Activated CD8-positive, alpha-beta memory T cell treated with anti-CD3 and anti-CD28 coated beads, Interleukin-2, amount 50 U/mL, for 48 hours (primary cell): ENCODE results near the gene SVIP.

ENCODE experiments used
- DNase-seq: peaks from one replicate; pipeline ENCODE4 v3.0.0-alpha.2; 2020

SVIP gene

GRCh38 chr11:22787551-22788162 is 41.9 kb downstream of the SVIP start:
- no peak for DNase-seq

- DNase-seq, result no peak
Observed at GRCh38 chr11:22787055-22787454, 42.5 kb downstream of the SVIP start.

DNA sequence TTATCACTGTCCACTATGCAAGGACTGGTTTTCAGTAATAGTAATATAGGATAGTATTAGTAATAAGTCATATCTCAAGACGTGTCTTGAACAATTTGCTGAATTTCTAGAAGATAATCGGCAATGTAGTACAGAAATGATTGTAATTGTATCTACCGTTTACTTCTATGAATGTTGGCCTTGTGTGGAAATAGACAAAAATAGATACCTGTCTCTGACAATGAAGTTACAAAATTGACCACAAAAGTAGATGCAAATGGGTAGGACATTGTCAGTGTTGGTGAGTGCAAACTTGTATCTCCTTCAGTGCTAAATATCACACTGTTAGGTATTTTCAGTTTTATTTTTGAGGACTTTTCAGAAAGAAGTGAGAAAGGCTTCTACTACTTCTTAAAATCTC is 43.1 kb downstream of the SVIP start:
- DNase-seq, result no peak

GRCh38 chr11:22785251-22785650 is 44.4 kb downstream of the SVIP start:
- no peak for DNase-seq

DNA sequence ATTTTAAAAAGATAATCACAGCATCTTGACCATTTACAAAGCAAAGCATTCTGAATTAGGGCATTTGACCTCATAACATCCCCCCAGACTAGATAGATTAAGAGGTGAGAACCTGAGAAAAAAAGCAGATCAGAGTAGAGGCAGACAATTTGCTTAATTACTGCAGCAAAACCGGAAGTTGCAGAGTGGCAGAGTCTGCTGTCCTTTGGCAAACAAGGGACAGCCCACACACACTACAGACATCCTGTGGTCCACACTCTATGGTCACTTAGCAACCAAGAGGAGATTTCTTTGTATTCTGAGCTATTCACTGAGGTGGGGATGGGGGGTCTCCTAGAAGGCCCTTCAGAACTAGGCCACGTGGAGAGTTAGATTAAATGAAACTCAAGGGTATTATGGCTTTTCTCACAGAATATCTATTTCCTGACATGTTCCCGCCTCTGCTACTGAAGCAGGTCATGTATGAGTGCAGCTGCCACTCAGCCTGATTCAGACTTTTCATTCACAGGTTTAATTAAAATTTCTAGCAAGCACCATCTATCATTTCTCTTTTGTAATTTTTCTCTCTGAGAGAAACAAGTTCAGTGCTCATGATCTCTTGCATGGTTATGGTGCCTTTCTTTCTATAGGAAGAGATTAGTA is 48.5 kb downstream of the SVIP start:
- DNase-seq, result no peak

DNA sequence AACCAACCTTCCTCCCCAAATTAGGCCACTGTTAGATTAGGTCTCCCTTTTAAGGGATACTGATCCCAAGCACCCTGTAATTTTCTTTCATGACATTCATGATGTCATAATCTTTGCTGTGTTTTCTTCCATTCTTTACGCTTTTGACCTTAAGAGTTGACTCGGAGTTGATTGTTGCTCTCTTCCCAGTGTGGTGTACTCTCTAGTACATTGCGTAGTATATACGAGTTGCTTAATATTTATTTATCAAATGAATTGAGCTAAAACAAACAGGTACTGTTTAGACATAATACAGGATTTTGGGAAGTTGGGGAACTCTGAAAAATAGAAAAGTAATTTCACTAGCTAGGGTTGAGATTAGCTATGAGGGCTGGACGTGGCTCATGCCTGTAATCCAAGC is 49.8 kb downstream of the SVIP start:
- no peak for DNase-seq

DNA sequence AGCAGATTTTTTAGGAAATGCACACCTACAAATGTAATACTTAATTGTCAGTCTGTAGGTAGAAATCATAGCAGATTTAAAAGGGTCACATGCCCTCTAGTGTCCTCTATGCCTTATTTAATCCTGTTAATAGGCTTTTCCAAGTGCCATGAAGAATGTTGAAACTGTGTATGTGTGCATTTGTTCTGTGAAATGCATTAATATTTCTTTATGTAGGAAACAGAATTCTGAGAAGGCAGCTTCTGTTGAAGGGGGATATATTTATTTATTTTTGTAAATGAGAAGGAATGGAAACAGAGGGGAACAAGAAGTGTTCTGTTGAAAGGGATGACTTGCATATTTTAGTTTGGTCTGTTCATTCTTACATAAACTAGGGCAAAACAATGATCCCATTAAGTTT is 51.0 kb downstream of the SVIP start:
- DNase-seq, result no peak

DNA sequence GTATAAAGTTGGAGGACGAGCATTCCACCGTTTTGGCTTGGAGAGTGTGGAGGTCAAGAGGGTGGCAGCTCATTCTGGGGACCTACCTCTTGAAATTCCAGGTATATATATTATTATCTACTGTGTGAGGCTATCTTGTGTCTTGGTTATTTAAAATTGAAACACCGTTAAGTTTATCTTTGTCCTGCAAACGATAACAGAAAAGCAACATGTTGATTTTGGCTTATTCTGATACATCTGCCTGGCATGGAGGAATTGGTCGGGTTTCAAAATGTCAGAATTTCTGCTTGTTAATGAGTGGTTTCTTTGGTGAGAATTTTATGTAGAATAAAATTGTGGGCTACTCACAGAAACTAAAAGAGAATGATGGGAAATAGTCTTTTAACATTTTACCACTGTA is 54.4 kb downstream of the SVIP start:
- no peak for DNase-seq

GRCh38 chr11:22774716-22775115 is 54.9 kb downstream of the SVIP start:
- no peak for DNase-seq

- DNase-seq, result no peak
Observed at GRCh38 chr11:22769081-22769480, 60.5 kb downstream of the SVIP start.
